Measurements from ENCODE around the gene RAD51B.
"Not testable (repeated sequence)": the region's sequence is repeated elsewhere in the genome, so short reads cannot be mapped to it uniquely, and the experiment has no call there.

The RAD51B gene

GRCh38 chr14:68653804-68654203 is 834.2 kb downstream of the RAD51B start:
- DNase-seq: no peak

DNA sequence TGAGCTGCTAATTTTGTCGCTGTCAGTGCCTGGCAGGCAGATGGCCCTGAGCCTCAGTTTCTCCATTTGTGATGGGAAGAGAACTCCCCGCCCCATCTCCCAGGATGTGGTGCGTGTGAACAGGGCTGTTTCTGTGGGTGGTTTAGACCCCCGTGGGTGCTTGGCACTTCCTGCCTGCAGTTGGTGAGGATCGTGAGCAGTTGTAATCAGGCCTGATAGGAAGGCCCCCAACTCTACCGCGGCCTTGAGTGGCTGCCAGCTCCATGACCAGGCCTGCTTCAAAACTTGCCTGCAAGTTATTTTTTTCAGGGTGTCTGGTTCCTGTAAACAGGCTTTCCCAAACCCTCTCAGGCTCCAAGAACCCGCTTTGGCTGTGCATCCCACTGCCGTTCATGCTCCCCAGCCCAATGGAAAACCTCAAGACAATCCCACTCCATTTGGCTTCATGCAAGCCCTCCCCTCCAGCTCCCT is 834.9 kb downstream of the RAD51B start:
- DNase-seq: no peak

GRCh38 chr14:68655021-68655831 is 835.6 kb downstream of the RAD51B start:
- no peak for DNase-seq

- DNase-seq: no peak
Observed at GRCh38 chr14:68655911-68656316, 836.3 kb downstream of the RAD51B start.

- no peak for DNase-seq
Observed at GRCh38 chr14:68656452-68656851, 836.9 kb downstream of the RAD51B start.

DNA sequence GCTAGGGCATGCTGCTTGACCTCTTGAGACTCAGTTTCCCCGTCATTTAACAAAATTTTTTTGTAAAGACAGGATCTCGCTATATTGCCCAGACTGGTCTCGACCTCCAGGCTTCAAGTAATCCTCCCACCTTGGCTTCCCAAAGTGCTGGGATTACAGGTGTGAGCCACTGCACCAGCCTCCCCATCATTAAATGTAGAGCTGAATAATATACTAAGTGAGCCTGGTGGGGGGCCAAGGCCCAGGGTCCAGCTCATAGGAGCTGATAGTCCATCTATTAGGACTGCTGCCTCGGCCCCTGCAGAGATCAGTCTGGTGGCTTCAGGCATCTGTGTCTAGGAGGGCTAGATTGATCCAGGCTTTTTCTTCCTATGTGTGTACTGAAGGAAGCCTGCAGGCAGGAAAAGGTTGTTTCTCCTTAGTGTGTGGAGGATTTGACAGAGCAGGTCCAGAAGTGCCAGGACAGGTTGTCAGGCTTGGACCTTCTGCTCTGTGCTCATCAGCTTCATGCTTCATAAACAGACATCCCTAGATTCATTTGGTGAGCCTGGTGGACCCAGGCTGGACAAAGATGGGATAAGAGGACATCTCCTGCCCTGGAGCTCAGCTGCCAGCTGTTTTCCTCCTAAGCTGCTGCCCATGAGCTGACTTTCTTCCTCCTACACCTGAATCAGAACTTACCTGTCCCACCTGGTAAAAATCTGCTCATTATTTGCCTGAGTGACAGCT is 837.9 kb downstream of the RAD51B start:
- DNase-seq: no peak

GRCh38 chr14:68658029-68658509 is 838.5 kb downstream of the RAD51B start:
- DNase-seq: no peak

DNA sequence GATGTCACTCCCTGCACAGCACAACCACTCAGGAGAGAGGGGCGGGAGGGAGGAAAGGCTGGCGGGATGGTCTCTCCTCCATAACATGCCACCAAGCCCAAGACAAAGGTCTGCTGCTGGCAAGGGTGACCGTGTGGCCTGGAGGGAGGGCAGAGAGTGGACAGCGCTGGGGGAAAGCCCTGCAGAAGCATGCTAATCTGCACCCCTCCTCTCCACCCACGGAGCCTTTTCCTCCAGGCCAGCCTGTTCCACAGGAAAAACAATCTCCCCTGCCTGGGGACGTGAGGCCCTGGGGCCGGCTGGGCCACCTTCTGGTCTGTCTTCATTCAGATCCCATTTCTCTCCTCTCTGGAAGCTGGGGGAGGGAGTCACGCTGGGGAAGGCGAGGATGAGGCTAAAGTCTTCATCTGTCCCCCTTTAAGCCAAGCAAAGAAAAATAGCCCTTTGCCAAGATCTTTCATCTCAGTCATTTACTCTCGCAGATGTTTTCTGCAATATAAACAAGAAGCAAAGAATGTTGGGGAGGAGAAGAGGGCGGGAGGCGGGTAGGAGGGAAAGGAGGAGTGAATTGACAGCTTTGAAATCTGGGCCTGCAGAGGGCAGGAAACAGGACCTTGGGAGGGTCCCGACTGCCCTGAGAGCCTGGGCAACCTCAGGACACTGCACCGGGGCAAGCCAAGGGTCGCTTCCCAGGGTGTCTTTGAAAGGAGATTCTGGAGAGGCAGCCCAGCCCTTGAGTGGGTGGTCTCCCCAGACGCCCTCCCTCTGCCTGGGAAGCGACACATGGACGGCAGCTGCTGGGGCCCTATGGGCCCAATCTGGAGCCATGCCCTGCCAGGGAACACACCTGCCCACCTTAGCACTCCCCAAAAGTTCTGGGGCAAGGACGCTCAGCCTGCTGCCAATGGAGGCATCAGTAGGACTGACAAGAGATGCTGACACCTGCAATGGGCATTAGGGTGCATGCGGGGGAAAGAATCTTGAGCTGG is 839.7 kb downstream of the RAD51B start:
- DNase-seq: no peak

DNA sequence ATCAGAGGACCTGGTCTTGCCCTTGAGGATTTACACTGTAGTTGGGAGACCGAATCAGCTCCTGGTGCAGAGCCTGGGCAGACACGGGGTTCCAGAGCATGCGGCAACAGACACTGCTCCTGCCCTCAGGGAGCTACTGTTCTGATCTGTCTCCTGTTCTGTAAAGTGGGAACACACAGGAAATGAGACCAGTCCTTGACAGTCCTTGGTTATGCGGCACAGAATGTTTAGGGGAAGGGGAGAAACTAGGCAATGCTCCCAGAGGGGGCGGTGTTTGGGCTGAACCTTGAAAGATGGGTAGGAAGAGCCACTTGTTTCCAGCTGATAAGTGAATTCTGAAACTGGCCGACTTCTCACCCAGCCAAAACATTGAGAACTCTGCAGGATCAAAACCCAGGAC is 840.9 kb downstream of the RAD51B start:
- no peak for DNase-seq

GRCh38 chr14:68661226-68662225 is 841.9 kb downstream of the RAD51B start:
- no peak for DNase-seq

DNA sequence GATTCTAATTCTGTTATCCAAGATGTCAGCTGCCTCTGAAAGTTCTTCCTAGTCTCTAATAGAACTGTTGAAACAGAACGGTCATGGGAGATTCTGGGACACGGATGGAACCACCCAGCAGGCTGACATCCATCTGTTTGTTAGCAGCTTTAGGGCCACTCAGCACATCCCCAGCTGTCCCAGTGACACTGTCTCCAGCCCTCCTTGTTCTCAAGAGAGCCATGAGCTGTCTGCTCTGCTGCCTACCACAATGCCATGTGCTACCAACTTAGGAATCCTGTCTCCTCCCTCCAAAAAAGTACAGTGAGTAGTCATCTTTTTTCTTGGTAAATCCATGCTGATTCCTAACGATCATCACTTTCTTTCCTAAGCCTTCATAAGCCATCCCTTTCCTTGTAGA is 842.8 kb downstream of the RAD51B start:
- no peak for DNase-seq

GRCh38 chr14:68662826-68663225 is 843.2 kb downstream of the RAD51B start:
- DNase-seq: not testable (repeated sequence)

GRCh38 chr14:68663385-68664076 is 844.0 kb downstream of the RAD51B start:
- DNase-seq: peak; percentile 24

- DNase-seq: no peak
Observed at GRCh38 chr14:68664225-68664681, 844.7 kb downstream of the RAD51B start.

- no peak for DNase-seq
Observed at GRCh38 chr14:68665131-68665530, 845.6 kb downstream of the RAD51B start.

GRCh38 chr14:68665792-68666204 is 846.2 kb downstream of the RAD51B start:
- DNase-seq: no peak

GRCh38 chr14:68666236-68666635 is 846.7 kb downstream of the RAD51B start:
- no peak for DNase-seq

GRCh38 chr14:68666899-68667298 is 847.3 kb downstream of the RAD51B start:
- no peak for DNase-seq

GRCh38 chr14:68667313-68667791 is 847.8 kb downstream of the RAD51B start:
- no peak for DNase-seq

DNA sequence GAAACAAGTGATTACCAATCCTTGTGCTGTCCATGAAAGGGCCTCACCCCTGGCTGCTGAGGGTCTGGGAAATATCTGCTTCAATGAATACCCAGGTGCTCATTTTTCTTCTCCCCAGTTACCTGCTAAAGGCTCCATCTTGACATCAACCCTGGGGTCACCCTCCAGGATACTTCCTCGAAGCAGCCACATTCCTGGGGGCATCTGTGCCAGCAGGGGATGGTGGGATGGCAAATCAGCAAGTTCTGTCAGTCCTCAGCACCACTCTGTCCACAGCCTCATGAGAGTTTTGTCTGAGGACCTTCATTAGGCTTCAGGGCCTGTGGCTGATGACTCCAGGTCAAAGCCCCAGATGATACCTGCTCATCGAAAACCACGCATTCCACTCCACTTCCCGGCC is 848.4 kb downstream of the RAD51B start:
- DNase-seq: no peak

DNA sequence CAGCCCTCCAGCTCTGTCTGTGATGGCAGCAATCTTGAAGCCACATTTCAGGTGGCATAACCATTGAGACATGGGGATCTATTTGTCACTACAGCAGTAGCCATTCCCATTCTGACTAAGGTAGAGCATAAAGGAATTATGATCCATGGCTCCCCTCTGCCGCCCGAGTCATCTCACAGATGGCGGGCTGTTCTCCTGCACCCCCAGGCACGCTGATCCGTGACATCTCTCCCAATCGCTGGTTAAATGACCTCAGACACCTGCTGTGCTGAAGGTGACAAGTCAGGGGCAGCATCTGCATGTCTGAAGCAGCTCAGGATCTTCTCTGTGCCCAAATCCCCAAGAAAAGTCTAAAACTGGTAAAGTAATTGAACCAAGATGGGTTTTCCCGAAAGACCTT is 849.0 kb downstream of the RAD51B start:
- DNase-seq: no peak

All from stimulated activated CD4-positive, alpha-beta T cell treated with anti-CD3 and anti-CD28 coated beads, Interleukin-4, amount 100 ng/mL, for 1 hour (primary cell).